CD4-positive, alpha-beta T cell treated with Interleukin-6 at 100 ng/mL for 8 hours (primary cell): ENCODE results near the gene LRIG1.

ENCODE experiments used
- DNase-seq: peaks from one replicate; pipeline ENCODE4 v3.0.0-alpha.2; 2020; ENCODE audit warnings: mixed read lengths, low spot score

The LRIG1 gene

DNA sequence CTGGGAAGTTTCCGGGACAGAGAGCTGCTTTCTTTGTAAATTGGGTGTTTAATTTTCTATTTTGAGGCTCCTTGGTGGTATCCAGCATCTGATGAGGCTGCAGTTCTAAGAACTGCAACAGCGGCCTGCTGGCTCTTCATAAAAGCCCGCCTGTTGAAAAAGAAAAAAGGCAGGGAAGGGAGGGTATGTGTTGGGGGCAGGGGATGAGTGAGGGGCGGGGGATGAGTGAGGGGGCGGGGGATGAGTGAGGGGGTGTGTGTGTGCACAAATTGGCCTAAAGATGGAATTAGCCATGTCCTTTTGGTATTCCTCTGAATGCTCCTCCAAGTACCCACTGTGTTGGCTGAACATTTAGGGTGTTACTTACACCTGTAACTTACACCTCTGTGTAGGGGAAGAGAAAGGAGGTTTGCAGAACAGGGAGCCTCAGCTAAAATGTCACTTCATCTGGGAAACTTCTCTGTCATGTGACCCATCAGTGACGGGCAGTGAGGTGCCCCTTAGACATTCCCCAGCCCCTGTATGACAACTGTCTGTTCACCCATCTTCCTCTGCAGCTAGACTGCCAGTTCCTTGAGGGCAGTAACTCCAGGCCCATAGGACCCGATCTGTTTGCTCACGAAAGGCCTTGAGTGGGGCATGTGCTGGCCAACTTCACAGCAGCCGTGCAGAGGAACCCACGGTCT, 57.6 kb downstream of the LRIG1 start:
- DNase-seq: no peak

DNA sequence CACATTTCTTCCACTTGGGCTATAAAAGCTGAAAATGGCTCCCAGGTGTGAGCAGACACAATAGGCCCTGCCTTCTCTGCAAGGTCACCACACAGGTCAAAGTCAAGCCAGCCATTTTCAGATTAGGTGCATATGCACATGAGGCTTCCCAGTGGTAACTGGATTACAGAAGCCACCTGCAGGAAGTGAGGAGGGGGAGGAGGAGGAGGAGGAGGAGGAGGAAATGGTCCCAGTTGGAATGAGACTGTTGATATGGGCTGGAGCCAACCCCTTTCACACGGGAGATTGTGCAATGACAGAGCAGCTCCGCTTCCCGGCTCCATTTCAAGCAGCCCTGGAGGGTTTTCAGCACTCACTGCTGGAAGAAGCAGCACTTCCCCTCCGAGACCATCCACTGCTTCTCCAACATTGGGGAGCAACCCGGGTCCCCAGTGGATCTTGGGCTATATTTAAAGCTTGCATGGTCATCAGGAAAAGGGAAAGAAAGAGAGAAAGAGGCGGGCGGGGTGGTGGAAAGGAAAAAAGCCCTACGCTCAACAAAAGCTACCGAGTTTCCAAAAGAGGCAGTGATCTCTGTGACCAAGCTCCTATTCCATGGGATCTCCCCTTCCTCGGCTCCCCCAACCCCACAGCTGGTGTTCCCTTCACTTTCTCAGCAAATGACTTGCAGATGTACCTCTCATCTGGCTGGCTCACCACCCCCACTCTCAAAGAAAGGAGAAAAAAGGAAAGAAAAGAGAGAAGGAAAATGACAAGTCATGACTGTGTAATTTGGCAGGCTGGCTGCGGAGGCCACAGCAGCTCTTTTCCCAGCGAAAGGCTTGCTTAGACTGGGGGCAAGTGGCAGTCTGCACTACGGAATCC, 58.3 kb downstream of the LRIG1 start:
- no peak for DNase-seq

DNA sequence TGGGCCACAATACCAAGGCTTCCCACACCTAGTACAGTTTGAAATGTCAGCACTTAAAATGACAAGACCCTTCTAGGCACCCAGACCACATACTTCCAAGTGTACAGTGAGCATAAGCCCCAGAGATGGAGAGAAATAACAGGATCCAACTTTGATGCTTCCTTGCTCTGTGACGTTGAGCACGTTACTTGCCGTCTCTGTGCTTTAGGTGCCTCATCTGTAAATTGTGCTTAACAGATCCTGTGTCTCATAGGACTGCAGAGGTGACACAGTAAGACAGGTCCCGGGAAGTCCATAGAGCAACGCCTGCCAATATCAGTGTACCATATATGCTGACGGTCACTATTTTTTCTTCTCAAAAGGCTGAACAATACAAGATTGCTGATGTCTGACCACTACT, 59.1 kb downstream of the LRIG1 start:
- no peak for DNase-seq

DNA sequence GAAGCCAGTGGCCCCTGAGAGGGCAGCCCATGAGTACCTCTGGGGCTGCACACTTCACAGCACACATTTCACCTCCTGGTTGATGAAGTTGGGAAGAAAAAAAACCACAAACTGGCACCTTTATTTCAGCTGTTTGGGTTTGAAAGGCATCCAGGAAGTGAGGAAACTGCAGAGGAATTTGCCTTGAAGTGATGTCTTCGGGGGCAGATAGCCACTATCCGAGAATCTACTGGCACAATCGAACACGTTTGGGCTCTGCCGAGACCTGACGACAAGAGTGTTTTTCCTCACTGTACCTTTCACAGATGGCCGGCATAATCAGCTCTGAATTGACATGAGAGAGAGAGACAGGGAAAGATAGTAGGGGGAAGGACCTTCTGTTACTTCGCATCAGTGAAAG, 59.7 kb downstream of the LRIG1 start:
- no peak for DNase-seq

DNA sequence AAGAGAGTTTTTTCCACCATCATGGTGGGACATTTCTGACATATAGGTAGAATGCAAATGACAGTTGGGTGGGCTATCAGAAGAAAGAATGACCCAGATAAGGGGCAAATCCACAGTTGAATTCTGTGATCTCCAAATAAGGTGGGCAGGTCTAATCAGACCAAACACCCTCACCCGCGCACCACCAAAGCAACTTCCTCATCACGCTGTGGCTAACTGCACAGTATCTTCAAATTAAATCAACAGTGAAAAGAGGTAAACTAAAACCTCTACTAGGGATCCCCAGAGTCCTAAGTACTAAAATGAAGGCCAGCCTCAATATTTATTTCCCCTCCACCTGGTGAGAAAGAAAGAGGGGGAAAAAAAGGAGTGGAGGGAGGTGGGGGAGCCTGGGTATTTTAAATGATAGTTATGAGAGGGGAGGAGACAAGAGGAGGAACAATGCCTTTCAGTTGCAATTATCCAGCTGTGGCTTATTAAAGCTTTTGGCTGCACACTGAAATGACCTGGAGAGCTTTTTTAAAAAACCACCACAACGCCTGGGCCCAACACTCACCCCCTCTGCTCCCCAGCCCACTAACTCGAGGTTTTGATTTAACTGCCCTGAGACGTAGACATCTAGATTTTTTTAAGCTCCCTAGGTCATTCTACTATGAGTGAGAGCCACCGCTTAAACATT, 61.0 kb downstream of the LRIG1 start:
- no peak for DNase-seq

DNA sequence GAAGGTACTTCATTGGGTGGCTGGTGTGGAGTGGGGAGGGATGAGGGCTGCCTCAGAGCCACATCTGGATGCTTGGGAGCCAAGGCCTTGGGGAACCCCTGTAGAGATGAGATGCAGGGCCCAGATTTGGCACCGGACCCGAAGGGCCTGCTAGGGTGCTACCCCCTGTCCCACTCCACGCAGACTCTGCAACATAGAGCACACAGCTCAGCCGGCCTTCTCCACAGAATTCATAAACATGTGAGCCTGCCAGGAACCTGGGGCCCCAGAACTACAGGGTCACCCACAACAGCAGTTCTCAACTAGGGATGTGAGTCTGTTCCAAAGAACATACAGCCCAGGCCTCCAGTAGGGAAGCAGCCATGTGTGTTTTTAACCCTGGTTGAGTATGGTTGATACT, 62.8 kb downstream of the LRIG1 start:
- DNase-seq: no peak

DNA sequence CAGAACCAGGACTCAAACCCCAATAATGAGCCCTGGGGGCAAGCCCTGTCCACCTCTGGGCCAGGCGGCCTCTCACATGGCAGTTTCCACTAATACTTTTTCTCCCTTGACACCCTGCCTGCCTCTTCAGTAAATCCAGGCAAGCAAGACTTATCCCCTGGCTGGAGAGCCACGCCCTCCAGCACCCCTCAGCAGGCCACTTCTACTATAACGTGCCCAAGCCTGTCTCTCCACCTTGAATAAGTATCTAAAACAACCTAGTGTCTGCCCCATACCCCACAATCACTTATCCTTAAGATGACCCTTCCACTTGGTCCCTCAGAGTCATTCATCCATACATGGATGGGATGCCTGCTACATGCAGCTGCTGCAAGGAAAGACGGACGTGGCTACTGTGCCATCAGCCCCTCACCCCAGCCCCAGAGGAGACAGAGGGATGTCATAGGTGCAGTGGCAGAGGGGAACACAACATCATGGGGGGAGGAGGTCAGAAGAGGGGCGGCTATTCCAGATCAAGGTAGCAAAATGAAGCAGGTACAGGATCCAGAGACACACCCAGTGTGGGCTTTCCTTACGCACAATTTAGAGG, 63.4 kb downstream of the LRIG1 start:
- DNase-seq: no peak

DNA sequence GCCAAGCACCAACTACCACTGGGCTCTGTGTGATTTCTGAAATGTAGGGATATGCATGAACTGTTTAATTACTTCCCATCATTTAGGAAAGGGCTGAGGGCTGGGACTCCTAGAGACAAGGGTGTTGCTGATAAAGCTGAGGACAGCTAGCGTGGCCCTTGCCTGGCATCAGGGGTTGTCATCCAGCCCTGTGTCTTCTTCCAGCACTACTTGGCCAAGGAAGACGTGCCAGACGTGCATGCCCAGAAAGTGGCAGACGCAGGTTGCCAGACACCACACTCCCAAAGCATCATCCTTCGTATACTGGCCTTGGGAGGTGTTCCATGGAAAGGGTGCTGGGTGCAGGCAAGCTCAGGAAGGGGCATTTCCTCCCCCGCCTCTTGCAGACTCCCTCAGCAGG, 64.8 kb downstream of the LRIG1 start:
- DNase-seq: no peak

DNA sequence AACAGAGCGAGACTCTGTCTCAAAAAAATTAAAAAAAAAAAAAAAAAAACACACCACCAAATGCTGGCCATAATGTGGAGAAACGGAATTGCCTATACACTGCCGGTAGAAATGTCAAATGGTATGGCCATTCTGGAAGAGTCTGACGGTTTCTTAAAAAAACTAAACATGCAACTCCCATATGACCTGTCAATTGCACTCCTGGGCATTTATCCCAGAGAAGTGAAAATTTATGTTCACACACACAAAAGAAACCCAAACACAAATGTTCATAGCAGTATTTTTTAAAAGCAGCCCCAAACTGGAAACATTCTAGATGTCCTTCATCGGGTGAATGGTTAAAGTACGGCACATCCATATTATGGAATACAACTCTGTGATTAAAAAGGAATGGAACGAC, 66.1 kb downstream of the LRIG1 start:
- DNase-seq: no peak

DNA sequence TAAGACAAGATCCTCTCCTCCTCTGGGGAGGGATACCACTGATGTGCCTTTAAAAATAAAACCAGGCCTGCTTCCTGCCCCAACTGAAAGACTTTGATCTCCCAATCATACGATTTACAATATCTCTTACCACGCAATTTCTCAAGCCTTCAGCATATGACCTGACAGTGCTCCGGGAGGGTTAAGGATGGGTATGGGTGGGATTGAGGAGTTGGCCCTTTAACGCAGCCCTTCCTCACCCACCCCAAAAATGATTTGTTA, 67.4 kb downstream of the LRIG1 start:
- DNase-seq: no peak

DNA sequence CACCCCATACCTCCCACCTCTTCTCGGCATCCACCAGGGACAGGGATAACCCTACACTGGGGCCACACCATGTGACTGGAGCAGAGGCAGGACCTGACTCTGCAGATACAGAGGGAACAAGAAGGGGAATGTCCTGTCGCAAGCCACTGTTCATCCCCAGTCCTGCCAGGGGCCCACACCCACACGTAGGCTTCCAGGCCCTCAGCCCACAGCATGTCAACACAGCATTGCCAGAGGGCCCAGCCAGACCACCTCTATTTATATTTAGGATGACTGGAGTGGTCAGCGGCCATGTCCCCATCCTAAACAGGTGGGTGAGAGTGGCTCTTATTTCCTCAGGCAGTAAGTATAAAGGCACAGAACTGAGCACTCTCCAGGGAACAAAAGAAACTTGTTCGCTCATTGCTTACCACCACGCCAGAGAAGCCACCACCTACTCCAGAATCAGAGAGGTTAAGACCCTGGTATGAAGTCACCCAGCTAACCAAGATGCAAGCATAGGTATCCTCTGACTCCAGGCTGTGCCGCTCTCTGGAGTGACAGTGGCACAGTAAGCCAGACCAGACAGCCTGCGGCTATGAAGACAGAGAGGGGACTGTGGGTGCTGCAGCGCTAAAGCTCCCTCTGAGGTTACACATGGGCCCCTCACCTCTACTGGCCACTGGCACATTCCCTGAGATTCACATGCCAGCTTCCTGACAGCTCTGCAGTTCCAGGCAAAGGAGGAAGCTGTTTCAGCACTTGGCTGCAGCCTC, 67.9 kb downstream of the LRIG1 start:
- no peak for DNase-seq

DNA sequence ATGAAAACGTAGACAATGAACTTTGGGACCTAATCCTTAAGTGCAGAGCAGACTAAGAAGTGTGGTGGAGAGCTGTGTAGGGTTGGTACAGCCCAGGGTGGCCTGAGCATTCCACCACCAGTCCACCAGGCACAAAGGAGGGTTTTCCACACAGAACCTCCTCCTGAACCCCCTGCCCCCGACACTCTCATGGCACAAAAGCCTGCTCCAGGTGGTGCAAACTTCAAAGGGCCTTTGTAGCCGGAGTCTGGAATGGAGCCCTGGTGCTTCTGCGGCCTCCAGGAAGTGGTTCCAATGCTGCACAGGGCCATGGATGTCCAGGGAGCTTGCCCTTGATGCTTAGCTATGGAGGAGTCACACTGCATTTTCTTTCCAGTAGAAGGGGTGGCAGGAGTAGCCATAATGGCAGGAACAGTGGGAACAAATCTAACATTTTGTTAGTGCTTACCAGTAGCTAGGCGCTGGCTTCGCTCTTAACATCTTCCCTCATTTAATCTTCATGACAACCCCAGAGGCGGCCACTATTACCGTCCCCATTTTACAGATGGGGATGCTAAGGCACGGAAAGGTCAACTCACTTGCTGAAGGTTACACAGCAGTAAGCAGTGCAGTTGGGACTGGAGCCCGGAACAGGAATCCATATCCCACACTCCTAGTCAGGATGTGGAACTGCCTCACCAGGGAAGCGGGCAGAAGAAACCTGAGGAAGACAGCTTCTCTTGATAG, 68.6 kb downstream of the LRIG1 start:
- no peak for DNase-seq

DNA sequence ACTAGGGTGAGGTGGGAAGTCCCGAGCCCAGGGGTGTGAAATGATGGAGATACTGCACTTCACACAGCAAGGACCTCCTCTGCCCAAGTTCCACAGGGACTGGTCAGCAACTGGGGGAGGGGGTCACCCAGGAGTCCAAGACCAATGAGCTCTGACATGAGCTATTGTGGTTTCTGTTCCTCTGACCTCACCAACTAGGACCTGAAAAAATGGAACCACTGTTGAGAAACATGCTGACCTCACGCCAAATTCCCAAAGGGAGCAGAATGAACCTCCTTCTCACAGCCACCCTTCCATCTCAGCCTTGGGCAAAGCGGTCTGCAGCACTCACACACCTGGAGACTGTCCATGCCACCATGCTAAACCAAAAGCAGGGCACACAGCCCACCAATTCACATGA, 69.3 kb downstream of the LRIG1 start:
- DNase-seq: no peak

DNA sequence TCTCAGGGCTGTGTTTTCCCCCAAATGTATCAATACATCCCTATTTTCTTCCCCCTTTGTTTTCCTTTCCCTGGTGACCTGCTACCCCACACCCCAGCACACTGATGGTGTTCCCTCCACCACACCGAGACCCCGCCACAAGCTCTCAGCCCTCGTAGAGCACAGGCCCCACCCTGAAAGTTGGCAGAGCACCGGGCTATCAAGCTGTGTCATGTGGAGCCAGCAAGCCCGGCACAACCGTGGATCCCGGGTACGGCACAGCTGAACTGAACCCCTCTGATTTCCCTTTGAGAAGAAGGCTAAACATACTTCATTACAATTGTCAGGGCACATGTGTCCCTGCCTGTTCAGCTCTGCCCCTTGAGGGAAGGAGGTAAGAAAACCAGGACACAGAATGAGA, 69.9 kb downstream of the LRIG1 start:
- DNase-seq: no peak

DNA sequence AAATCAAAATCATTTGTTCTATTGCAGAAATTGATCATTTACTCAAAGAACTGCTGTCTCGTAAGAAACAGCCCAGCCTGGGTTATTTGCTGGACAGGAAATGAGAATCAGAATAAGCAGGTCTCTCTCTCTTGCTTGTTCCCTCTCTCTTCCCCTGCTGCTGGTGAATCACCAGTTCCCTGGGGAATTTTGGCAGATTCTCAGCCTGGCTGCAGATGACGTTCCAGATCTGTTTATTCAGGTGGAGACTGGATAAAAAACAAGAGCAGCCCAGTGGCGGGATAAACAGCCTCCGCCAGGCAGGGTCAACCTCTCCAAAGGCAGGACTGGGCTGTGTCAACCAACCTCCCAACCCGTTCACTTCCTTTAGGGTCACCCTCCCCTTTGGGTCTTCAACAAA, 72.1 kb downstream of the LRIG1 start:
- DNase-seq: no peak

DNA sequence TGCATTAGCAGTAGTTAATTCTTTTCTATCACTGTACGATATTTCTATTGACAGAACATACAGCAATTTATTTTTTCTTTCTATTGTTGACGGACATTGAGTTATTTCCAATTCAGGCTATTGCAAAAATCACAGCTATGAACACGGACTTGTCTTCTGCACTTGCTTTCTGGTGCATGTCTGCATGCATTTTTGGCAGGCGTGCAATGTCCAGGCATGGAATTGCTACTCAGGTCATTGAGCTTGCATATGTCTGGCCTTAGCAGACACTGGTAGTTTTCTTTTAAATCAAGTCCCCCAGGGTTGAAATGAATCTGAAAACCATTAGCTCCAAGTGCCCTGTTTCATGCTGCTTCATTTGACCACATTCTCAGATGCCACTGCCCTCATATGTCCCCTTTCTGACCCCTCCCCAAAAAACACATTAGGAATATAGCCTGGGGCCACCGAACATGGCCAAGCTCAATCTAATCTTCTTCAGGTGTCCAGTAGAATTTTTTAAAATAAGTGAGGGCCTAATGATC, 72.8 kb downstream of the LRIG1 start:
- DNase-seq: no peak

DNA sequence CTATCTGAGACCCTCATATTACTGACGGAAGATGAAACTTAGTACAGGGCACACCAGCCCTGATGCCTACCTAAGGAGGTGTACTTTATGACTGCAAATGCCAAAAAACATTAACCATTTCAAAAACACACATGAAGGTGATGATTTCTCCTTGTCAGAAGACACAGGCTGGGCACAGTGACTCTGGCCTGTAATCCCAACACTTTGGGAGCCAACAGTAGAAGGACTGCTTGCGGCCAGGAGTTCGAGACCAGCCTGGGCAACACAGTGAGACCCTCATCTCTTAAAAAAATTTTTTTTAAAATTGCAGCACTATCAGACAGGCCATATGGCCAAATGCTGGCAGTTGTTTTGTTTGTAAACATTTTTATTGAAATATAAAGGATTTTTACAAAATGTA, 73.5 kb downstream of the LRIG1 start:
- no peak for DNase-seq

DNA sequence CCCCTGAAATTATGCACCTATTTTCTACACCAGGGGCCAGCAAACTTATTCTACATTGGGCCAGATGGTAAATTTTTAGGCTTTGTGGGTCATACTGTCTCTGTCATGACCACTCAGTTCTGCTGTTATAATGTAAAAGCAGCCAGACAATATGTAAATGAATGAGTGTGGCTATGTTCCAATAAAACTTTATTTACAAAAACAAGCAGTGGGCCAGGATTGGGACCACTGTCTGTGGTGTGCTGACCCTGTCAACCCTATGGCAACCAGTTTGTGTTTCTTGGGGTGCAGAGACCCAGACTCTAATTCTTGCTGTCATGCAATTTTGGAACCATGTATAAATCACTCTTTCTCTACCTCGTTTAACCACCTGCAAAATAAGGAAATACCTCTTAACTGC, 74.7 kb downstream of the LRIG1 start:
- no peak for DNase-seq

DNA sequence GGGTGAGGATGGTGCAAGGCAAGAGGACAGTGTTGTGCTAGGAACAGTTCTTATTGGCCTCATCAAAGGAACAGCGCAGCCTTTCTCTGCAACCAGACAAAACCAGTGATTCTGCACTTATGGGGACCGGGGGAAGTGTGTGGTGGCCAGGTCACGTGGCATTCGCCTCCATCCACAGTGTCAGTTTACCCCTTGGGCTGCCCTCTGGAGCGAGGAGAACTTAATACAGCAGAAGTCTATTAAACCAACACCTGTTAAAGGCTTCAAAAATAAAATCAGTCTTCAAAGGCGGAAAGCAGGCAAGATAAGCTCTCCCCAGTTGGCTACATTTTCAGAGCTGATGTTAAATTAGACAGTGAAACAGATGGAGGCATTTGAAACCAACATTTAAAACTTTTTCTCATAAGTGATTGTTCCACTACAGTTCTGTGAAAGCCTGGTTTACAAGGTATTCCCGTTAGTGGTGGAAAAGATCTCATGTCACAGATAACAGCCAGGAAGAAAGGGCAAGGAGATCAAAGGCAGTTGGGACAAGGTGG, 75.2 kb downstream of the LRIG1 start:
- DNase-seq: no peak

DNA sequence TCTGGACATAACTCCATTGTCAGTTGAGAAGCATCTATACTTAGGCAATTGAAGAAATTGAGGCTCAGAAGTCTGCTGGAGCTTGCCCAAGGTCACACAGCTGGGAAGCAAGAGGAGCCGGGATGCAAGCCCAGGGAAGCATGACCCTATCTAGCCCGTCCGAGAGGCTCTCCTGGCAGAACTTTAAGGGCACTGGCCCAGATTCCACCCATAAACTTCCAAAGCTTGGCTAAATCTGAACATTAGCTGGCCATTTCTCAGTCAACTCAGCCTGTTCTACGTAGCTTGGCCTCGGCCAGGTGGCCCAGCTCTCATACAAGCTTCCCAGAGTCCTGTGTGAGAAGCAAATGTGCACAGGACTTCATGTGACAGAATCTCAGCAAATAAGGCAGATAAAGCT, 75.8 kb downstream of the LRIG1 start:
- DNase-seq: no peak

DNA sequence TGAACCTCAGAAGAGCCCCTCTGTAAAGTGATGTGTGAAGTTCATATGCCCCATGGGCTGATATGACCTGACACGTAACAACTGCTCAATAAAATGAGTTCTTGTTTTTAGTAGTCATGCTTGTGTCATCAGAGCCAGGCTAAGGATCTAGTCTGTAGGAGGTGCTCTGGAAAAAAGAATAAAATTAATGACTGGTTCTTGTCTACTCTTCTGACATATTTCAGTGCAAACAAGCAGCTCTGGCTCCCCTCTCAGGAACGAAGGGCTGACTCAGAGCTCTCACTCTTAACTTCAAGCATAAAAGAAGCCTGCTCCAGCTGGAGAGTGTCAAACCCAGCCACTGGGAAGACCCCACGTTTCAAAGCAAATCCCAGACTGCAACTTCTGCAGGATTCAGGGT, 77.0 kb downstream of the LRIG1 start:
- no peak for DNase-seq
